HUES64 (cell line): ENCODE measurements around the gene CMBL.

ENCODE experiments used
- H3K27ac ChIP-seq: 2 replicates; pipeline ENCODE4 v1.7.0; 2013; ENCODE audit warnings: low read depth, low read length, inconsistent platforms
- H3K27me3 ChIP-seq: 2 replicates; pipeline ENCODE4 v1.6.1; 2013; ENCODE audit warnings: mild to moderate bottlenecking, low read length; ENCODE audit not compliant: insufficient read depth
- H3K36me3 ChIP-seq: 2 replicates; pipeline ENCODE4 v1.6.1; 2013; ENCODE audit warnings: mild to moderate bottlenecking, low read length; ENCODE audit not compliant: insufficient read depth
- H3K4me1 ChIP-seq: 2 replicates; pipeline ENCODE4 v1.6.1; 2013; ENCODE audit warnings: mild to moderate bottlenecking, low read length, moderate library complexity; ENCODE audit not compliant: insufficient read depth
- H3K4me3 ChIP-seq: 2 replicates; pipeline ENCODE4 v1.5.1; 2013; ENCODE audit warnings: mild to moderate bottlenecking, low read length, moderate library complexity
- H3K9ac ChIP-seq: 2 replicates; pipeline ENCODE4 v1.6.1; 2013; ENCODE audit warnings: mild to moderate bottlenecking, low read depth, low read length
- H3K9me3 ChIP-seq: 2 replicates; pipeline ENCODE4 v1.6.1; 2013; ENCODE audit warnings: low read depth, low read length; ENCODE audit not compliant: insufficient read depth
- WGBS: fragments of 150-250, 120-280 bp; methylation state at CpG from one replicate; pipeline ENCODE4 v1.1.7; 2013; ENCODE audit warnings: missing lambda C conversion rate; 5-methylcytosine and 5-hydroxymethylcytosine counted together

The CMBL gene

DNA sequence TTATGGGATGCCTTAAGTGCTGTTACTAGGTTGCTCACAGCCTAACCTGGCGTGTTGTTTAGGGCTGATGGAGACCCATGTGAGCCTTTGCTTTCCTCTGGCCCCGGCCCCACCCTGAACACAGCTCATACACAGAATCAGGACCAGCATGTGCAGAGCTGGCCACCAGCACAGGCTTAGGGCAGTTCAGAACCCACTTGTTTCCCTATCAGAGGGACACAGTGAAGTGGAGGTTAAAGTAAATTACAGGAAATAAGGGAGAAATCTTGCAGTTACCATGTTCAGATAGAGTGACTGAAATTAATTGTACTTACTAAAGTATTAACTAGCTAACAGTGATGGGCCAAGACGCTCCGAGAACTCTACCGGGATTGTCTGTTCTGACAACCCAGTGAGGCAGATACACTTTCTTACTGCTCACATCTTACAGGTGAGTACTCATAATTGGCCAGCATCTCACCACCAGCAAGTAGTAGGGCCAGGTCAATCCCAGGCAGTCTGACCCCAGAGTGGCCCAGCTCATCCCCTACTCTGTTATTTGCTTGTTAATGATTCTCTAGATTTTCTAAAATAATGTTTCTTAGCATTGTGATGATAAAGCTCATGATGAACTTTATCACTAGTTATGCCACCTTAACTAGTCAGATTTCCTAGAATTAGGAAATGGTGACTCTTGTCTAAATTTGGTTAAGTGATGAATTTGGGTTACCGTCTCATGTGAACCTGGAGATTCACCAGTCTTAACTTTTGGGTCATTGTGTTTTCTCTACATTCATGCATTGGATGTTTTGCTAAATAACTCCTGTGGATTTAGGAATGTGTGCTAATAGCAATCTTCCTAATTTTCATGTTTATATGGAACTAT is 42.2 kb downstream of the CMBL start:
- H3K4me1 ChIP-seq: peaks cover 7% of the 10 kb centered on the region
- no peak overlapping the region for H3K27ac ChIP-seq
- 65% methylated on average over 6 of the region's 6 CpGs for WGBS
- no peaks in the 10 kb centered on the region for H3K9me3 ChIP-seq
- no peak overlapping the region for H3K4me3 ChIP-seq
- no peak overlapping the region for H3K9ac ChIP-seq
- peaks cover 63% of the 10 kb centered on the region for H3K36me3 ChIP-seq
- H3K27me3 ChIP-seq: no peaks in the 10 kb centered on the region

DNA sequence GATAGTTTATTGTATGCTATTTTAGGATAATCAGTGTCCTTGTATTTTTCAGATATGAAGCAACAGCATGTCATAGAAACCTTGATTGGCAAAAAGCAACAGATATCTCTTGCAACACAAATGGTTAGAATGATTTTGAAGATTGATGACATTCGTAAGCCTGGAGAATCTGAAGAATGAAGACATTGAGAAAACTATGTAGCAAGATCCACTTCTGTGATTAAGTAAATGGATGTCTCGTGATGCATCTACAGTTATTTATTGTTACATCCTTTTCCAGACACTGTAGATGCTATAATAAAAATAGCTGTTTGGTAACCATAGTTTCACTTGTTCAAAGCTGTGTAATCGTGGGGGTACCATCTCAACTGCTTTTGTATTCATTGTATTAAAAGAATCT is 43.1 kb downstream of the CMBL start:
- no peaks in the 10 kb centered on the region for H3K9me3 ChIP-seq
- H3K36me3 ChIP-seq: peaks cover 71% of the 10 kb centered on the region
- no peaks in the 10 kb centered on the region for H3K4me1 ChIP-seq
- 99% methylated on average over 2 of the region's 3 CpGs for WGBS
- no peak overlapping the region for H3K4me3 ChIP-seq
- no peak overlapping the region for H3K27ac ChIP-seq
- H3K27me3 ChIP-seq: no peaks in the 10 kb centered on the region
- no peak overlapping the region for H3K9ac ChIP-seq

DNA sequence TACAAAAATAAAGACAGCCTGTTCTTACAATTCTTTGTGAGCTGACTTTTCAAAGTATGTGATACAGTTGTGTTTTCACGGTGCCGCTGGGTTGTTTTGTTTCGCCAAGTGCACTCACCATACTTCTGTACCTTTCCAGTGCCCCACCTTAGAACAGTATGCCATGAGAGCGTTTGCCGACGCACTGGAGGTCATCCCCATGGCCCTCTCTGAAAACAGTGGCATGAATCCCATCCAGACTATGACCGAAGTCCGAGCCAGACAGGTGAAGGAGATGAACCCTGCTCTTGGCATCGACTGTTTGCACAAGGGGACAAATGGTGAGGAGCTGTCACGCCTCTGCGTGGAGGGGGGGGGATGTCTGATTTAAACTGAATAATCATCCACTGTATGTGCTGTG is 44.7 kb downstream of the CMBL start:
- H3K9me3 ChIP-seq: no peaks in the 10 kb centered on the region

DNA sequence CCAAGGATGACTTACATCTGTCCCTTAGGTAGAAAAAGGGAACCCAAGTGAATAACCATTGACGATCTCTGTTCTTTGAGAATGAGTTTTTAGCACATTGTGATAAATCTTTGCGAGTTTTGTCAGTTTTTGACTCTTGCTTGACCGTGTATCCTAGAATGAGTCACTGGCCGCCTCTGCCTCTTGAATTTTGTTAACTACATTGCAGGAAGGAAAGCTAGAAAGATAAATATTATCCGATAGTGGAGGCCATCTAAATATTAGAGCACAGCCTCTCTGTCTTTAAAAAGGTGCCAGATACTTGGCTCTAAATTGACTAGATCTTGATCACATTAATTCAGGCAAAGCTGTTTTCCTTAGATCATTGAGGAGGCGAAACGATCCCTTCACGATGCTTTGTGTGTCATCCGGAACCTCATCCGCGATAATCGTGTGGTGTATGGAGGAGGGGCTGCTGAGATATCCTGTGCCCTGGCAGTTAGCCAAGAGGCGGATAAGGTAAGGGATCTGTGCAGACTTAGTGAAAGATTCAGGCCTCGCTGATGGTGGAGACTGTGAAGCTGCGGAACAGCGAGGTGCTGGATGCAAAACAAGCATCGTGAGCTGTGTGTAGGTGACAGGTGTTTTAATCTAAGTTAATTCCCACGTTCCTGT is 45.5 kb downstream of the CMBL start:
- H3K9ac ChIP-seq: no peak overlapping the region
- H3K27me3 ChIP-seq: no peaks in the 10 kb centered on the region
- WGBS: 85% methylated on average over 17 of the region's 18 CpGs
- H3K9me3 ChIP-seq: no peaks in the 10 kb centered on the region
- H3K4me3 ChIP-seq: no peak overlapping the region
- H3K27ac ChIP-seq: no peak overlapping the region
- peaks cover 95% of the 10 kb centered on the region for H3K36me3 ChIP-seq
- H3K4me1 ChIP-seq: no peaks in the 10 kb centered on the region

More for the DNA sequence above, 44.7 kb downstream of the CMBL start:
- Histone ChIP-seq H3K27me3 (no peaks in the 10 kb centered on the region), H3K4me3 (no peak overlapping the region), H3K27ac (no peak overlapping the region), H3K36me3 (peaks cover 87% of the 10 kb centered on the region), H3K4me1 (no peaks in the 10 kb centered on the region), H3K9ac (no peak overlapping the region)
- 97% methylated on average over 11 of the region's 11 CpGs for WGBS

DNA sequence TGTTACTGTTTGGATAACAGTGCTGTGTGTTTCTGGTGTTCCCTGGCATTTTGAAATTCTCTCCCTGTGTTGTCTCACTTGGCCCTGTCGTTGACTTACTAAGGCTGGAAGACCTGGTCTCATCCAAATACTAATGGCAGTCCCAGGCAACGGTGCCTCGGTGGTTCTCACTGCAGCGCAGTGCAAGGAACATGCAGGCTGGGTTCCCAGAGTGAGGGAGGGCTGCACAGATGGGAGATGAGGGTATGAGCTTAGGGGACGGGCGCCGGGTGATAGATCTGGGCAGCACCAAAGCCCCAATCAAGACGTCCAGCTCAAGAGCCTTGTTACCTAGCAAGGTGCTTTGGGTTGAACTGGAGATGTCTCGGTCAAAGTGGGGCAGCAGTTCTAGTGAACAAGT is 46.6 kb downstream of the CMBL start:
- Histone ChIP-seq H3K36me3 (peaks cover 99% of the 10 kb centered on the region), H3K27me3 (no peaks in the 10 kb centered on the region), H3K27ac (no peak overlapping the region), H3K4me1 (no peaks in the 10 kb centered on the region), H3K9ac (no peak overlapping the region), H3K4me3 (no peak overlapping the region), H3K9me3 (no peaks in the 10 kb centered on the region)
- WGBS: 83% methylated on average over 9 of the region's 9 CpGs

DNA sequence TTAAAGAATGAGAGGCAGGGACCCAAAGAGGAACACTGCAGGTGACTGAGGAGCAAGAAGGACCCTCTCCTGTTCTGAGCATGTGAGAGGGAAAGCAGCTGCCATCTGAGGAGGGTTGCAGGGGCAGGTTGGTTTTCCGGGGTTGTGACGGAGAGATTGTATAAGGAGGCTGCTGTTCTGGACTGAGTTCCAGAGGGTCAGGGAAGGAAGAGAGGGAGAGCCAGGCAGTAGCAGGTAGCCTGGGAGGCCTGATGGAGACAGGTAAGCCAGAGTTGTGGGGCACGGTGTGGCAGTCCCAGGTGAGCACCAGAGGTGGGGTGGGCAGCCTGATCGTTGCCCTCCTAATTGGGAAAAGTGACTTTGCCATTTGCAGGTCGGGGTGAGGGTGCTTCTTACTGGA is 47.8 kb downstream of the CMBL start:
- H3K27ac ChIP-seq: no peak overlapping the region
- no peak overlapping the region for H3K9ac ChIP-seq
- no peaks in the 10 kb centered on the region for H3K27me3 ChIP-seq
- WGBS: 92% methylated on average over 5 of the region's 5 CpGs
- no peak overlapping the region for H3K4me3 ChIP-seq
- H3K4me1 ChIP-seq: no peaks in the 10 kb centered on the region
- H3K36me3 ChIP-seq: peaks cover 100% of the 10 kb centered on the region
- no peaks in the 10 kb centered on the region for H3K9me3 ChIP-seq

DNA sequence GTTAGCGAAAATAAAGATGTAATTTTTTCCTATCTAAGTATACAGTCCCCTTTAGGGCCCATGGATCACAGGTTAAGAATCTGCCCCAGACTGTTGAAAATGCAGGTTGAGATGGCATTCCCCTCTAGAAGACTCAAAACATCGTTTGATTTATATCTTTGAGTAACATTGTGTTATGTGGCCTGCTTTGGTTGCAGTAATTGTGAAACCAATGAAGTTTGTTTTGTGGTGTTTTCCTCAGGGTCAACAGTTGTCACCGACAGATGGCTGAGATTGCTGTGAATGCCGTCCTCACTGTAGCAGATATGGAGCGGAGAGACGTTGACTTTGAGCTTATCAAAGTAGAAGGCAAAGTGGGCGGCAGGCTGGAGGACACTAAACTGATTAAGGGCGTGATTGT is 49.8 kb downstream of the CMBL start:
- Histone ChIP-seq H3K27me3 (no peaks in the 10 kb centered on the region), H3K9ac (no peak overlapping the region), H3K36me3 (peaks cover 98% of the 10 kb centered on the region), H3K27ac (no peak overlapping the region), H3K4me1 (no peaks in the 10 kb centered on the region), H3K4me3 (no peak overlapping the region), H3K9me3 (no peaks in the 10 kb centered on the region)
- 79% methylated on average over 8 of the region's 8 CpGs for WGBS

DNA sequence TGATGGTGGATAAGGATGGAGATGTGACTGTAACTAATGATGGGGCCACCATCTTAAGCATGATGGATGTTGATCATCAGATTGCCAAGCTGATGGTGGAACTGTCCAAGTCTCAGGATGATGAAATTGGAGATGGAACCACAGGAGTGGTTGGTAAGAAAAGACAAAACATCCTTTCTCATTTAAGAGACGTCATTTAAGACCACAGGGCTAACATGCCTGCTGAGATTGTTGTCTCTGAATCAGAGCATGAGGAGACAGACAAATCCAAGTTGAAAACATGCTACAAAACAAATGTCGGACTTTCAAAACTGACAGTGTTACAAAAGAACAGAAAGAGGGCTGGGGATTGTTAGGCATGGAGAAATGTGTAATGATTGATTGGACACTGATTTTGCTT is 53.0 kb downstream of the CMBL start:
- H3K36me3 ChIP-seq: peaks cover 78% of the 10 kb centered on the region
- H3K9ac ChIP-seq: no peak overlapping the region
- H3K27me3 ChIP-seq: no peaks in the 10 kb centered on the region
- no peaks in the 10 kb centered on the region for H3K9me3 ChIP-seq
- no peak overlapping the region for H3K27ac ChIP-seq
- H3K4me3 ChIP-seq: no peak overlapping the region
- H3K4me1 ChIP-seq: peaks cover 11% of the 10 kb centered on the region
- 50% methylated on average over 2 of the region's 2 CpGs for WGBS

DNA sequence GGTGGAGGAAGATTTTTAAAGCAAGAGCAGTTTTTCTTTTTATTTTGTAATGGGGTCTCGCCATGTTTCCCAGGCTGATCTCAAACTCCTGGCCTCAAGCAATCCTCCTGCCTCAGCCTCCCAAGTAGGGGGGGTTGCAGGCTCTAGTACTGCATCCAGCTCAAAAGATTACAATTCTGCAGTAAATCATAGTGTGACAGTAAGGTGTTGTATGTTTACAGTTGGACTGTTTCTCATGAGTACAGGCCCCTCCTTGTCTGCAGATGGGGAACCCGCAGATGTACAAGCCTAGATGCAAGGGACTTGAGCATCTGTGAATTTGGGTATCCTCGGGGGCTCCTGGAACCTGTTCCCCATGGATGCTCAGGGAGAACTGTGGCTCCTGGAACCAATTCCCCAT is 54.3 kb downstream of the CMBL start:
- Histone ChIP-seq H3K9me3 (no peaks in the 10 kb centered on the region), H3K9ac (no peak overlapping the region), H3K27me3 (no peaks in the 10 kb centered on the region), H3K27ac (no peak overlapping the region), H3K4me3 (no peak overlapping the region), H3K36me3 (peaks cover 65% of the 10 kb centered on the region), H3K4me1 (peaks cover 15% of the 10 kb centered on the region)
- 94% methylated on average over 3 of the region's 3 CpGs for WGBS

DNA sequence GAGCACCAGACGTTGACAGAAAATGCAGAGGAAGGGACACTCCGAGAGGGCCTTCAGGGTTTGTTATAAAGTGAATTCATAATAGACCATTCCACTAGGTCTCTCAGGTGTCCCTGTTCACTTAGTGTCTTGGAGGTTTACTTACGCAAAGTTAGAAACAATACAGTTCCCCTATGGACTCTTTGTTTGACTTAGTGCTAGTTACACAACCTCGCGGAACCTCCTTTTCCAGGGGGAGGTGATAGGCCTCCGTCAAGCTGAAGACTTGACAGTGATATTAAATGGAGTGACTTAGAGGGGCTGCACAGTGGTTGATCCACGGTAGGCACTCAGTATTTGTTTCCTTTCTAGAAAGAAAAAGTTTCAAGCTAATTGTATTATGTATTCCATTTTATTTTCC is 56.3 kb downstream of the CMBL start:
- Histone ChIP-seq H3K27ac (no peak overlapping the region), H3K4me1 (peaks cover 15% of the 10 kb centered on the region), H3K36me3 (peaks cover 46% of the 10 kb centered on the region), H3K27me3 (no peaks in the 10 kb centered on the region), H3K4me3 (peak overlapping the region; percentile 82), H3K9me3 (no peaks in the 10 kb centered on the region), H3K9ac (peak overlapping the region; percentile 98)
- 44% methylated on average over 7 of the region's 7 CpGs for WGBS

DNA sequence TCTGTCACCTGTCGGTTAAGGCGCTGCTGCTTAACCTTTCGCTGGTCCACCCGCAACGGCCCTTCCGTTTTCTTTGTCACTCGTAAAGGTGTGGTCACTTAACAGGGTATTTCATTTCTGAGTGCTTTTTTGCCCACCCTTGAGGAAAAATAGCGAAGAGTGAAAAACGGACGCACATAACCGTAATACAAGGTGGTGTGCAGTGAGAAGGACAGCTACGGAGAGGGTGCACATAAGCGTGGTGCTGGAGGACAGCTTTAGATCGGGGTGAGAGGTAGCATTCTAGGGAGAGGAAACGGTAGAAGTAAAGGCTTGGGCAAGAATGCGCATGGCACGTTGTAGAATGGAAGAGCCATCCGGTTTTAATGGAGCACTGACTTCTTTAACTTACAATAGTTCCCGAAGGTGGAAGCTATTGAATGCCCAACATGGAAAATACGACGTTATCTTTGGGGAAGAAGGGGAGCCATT is 56.9 kb downstream of the CMBL start:
- Histone ChIP-seq H3K4me1 (peaks cover 15% of the 10 kb centered on the region), H3K27ac (peak overlapping the region; percentile 92), H3K9me3 (no peaks in the 10 kb centered on the region)

More for the DNA sequence above, 56.9 kb downstream of the CMBL start:
- under 1% methylated on average over 21 of the region's 21 CpGs for WGBS
- Histone ChIP-seq H3K9ac (peak overlapping the region; percentile 98), H3K4me3 (peak overlapping the region; percentile 82), H3K27me3 (no peaks in the 10 kb centered on the region), H3K36me3 (peaks cover 40% of the 10 kb centered on the region)
